AG04449 (cell line): ENCODE results near the gene MAP7D3.
"Not testable (repeated sequence)": the region's sequence is repeated elsewhere in the genome, so short reads cannot be mapped to it uniquely, and the experiment has no call there.

Experiments
- CTCF ChIA-PET: fragments of 350-600 bp; formaldehyde crosslinking; extraction: SDS; loops from one replicate; lab custom pipeline; 2021; ENCODE audit warnings: antibody characterized with exemption; lab: Yijun Ruan, JAX
- POLR2A ChIA-PET: fragments of 400-600, 350-600 bp; formaldehyde crosslinking; extraction: SDS; loops from one replicate; lab custom pipeline; 2020; ENCODE audit warnings: antibody characterized with exemption, inconsistent platforms; lab: Yijun Ruan, JAX
- DNase-seq: peaks from one replicate; pipeline ENCODE4 v3.0.0-alpha.2; 2010; ENCODE audit warnings: low read depth, low spot score
- H3K4me3 ChIP-seq: 2 replicates; pipeline ENCODE4 v1.5.1; 2011; ENCODE audit warnings: low read depth, mild to moderate bottlenecking, control low read depth, low read length
- TF ChIP-seq, protein P1 (sequence below): IDR thresholded peaks from one replicate; pipeline ENCODE4 v1.5.1; 2011; ENCODE audit warnings: mild to moderate bottlenecking, moderate library complexity, low read length, control low read depth, inconsistent platforms; ENCODE audit not compliant: insufficient read depth; ENCODE audit errors: missing control alignments

Gene MAP7D3

DNA sequence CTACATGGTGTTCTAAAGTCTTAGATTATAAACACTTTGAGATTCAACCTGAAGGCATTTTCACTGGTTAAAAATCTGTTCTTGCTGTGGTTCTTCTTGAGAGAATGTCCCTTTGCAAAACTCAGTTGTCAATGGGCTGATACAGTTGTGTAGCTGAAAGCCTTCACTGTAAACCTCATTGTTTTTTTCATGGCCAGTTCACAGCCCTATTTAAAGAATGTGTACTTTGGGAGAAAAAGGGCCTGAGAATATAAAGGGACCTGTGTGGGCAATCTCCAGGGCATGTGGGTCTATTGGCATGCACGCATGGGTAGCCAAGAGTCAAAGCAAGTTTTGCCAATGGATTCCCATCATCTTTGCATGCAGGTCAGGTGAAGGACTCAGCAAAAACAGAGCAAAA, 7.8 kb upstream of the MAP7D3 start:
- ChIA-PET POLR2A (interaction anchor here (0.6 kb wide), 1 partner anchor 10 kb away, joined by 3 read pairs; no protein-coding TSS in a partner anchor), CTCF (interaction anchor here (4.1 kb wide), 1 partner anchor 10 kb away, joined by 23 read pairs; no protein-coding TSS in a partner anchor)
- no peak overlapping the region for H3K4me3 ChIP-seq
- TF ChIP-seq, protein P1, sequence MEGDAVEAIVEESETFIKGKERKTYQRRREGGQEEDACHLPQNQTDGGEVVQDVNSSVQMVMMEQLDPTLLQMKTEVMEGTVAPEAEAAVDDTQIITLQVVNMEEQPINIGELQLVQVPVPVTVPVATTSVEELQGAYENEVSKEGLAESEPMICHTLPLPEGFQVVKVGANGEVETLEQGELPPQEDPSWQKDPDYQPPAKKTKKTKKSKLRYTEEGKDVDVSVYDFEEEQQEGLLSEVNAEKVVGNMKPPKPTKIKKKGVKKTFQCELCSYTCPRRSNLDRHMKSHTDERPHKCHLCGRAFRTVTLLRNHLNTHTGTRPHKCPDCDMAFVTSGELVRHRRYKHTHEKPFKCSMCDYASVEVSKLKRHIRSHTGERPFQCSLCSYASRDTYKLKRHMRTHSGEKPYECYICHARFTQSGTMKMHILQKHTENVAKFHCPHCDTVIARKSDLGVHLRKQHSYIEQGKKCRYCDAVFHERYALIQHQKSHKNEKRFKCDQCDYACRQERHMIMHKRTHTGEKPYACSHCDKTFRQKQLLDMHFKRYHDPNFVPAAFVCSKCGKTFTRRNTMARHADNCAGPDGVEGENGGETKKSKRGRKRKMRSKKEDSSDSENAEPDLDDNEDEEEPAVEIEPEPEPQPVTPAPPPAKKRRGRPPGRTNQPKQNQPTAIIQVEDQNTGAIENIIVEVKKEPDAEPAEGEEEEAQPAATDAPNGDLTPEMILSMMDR, result no peak
- DNase-seq, result no peak

DNA sequence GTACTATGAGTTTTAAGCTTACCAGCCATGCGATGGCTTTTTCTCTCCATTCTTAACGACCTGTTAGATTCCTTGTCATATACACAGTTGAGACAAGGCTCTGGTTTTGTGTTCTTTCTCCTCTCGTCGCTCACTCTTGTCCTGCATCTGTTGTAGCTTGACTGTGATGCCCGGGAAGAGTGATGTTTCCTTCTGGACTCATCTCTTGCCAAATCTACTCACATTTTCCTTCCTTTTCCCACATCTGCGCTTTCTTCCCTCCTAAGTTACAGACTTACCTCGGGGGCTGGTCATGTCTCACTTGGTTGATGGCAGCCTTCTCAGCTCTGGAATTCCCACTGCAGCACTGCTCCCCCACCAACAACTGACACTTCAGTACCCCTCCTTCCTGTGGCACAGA, 4.8 kb upstream of the MAP7D3 start:
- ChIA-PET CTCF (interaction anchor here (1.0 to 4.1 kb wide), 2 partner anchors 11 to 13 kb away, joined by 4 to 23 read pairs; no protein-coding TSS in a partner anchor), POLR2A (no interaction called here)
- no peak overlapping the region for H3K4me3 ChIP-seq
- no peak for DNase-seq
- TF ChIP-seq, protein P1, result no peak

DNA sequence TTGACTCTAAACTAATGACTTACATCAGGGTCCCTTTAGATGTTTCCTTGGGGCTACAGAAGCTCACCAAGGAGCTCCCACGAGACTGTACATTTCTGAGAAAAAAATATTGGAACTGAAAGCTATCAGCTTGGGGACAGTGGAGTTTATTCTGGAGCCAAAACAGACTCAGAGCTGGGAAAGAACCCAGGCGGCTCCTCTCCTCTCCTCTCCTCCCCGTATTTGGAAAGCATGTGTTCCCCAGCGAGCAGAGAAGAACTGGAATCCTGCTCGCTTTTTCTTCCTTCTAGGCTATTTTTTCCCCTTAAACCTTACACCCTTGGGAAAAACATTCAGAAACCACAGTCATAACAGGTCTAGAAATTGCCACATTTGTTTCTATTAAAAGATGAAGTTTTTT, 4.3 kb upstream of the MAP7D3 start:
- no peak for DNase-seq
- peak overlapping the region; percentile 1; the same call in 1 of the 2 replicates for H3K4me3 ChIP-seq
- CTCF ChIA-PET, result interaction anchor here (1.0 to 4.1 kb wide), 2 partner anchors 11 to 13 kb away, joined by 4 to 23 read pairs; no protein-coding TSS in a partner anchor
- TF ChIP-seq, protein P1, result no peak
- POLR2A ChIA-PET, result no interaction called here

DNA sequence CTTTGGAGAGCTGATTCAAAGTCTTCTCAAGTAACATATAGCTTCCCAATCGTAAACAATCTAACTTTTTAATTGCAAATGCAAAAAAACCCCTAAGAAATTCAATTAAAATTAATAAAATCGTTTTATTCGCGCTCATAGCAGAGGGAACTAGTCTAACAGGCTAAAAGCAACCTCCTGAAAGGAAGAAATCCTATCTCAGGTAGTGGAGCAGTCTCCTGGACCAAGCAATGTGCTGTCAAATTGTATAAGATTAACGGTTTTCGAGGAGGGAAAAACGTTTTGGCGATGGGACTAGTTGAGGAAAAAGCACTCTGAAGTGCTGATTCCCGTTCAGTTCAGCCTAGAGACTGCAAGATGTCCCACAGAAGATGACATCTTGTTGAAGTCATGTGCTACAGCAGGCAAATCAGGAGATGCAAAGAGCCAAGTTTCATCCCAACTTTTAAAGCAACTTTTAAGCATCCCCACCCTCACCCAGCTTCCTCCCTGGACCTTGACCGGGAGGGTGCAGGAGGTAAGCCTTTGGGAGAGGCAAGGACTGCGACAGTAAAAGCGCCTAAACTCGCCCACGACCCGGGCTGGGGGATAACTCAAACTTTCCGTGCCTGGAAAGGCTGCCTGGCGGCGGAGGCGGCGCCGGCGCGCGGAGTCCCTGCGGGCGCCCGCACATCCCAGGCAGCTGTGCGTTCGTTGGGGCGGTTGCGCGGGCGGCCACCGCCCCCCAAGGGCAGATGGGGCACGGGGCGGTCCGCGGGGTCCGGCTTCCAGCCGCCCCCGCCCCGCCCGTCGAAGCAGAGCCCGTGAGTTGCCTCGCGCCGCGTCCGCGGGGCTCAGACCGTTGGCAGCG, 784 bp downstream of the MAP7D3 start:
- CTCF ChIA-PET, result no interaction called here
- TF ChIP-seq, protein P1, result no peak
- POLR2A ChIA-PET, result interaction anchor here (1.0 kb wide), 1 partner anchor 36 kb away, joined by 4 read pairs; no protein-coding TSS in a partner anchor
- DNase-seq, result no peak
- peak overlapping the region; percentile 67 for H3K4me3 ChIP-seq

DNA sequence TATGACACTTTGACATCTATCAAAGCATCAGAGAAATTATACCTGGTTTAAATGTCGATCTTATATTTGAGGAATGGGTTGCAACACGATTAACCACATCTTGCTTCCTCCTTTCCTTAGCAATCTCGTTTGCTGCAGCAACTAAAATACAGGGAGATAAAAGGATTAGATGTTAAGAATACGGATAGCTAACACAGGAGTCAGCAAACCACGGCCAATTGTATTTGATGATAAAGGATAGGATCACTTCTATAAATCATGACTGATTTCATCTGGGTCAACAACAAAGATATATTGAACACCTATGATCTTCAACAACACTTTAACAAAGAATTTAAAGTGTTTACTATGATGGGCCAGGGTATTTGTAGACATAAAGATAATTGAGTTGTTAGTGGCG, 5.0 kb downstream of the MAP7D3 start:
- TF ChIP-seq, protein P1, result no peak
- ChIA-PET POLR2A (no interaction called here), CTCF (interaction anchor here (0.6 to 2.2 kb wide), 3 partner anchors 22 to 218 kb away, joined by 3 to 6 read pairs (median 3); no protein-coding TSS in a partner anchor)
- no peak for DNase-seq
- H3K4me3 ChIP-seq, result no peak overlapping the region

DNA sequence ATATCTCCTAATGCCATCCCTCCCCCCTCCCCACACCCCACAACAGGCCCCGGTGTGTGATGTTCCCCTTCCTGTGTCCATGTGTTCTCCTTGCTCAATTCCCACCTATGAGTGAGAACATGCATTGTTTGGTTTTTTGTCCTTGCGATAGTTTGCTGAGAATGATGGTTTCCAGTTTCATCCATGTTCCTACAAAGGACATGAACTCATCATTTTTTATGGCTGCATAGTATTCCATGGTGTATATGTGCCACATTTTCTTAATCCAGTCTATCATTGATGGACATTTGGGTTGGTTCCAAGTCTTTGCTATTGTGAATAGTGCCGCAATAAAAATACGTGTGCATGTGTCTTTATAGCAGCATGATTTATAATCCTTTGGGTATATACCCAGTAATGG, 13.4 kb downstream of the MAP7D3 start:
- POLR2A ChIA-PET, DNase-seq, CTCF ChIA-PET, H3K4me3 ChIP-seq: not testable (repeated sequence)
